HG03521 (cell line): Measurements from ENCODE around the gene ATP6V1F.

Experiments used
- ATAC-seq: cut with Tn5 transposase; IDR thresholded peaks from one replicate; pipeline ENCODE4 v1.9.1; 2021; ENCODE audit warnings: mild to moderate bottlenecking, moderate library complexity; ENCODE audit not compliant: unreplicated experiment

ATP6V1F gene, protein sequence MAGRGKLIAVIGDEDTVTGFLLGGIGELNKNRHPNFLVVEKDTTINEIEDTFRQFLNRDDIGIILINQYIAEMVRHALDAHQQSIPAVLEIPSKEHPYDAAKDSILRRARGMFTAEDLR

DNA sequence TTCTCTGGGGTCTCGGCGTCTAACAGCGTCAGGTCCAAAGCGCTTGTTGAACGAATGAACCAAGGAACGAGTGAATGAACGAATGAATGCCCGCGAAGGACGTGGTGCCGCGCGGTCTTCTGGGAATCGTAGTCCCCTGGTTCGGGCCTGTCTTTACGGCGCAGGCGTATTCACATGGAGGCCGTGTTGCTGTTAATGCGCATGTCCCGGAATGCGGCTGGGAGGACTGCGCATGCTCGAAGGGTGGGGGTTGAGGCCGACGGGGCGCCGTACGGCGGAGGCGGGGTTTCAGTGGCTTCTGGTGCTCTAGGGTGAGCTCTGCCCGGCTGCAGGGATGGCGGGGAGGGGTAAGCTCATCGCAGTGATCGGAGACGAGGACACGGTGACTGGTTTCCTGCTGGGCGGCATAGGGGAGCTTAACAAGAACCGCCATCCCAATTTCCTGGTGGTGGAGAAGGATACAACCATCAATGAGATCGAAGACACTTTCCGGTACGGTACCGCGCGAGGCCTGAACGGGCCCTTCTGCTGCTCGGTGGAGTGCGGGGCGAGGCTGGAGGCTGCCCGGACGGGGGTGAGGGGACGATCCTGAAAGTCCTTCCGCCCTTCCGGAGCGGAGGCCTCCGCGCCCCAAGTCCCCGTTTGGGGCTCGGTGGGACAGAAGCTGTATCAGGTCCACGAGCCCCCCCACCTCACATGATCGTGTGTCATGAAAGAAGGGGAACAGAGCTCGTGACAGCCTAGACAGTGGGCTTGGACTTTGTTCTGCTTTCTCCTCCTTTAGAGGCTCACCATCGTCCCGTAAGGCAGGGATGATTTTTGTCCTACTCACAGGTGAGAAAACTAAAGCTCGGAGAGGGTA, at the start of gene ATP6V1F:
TSS of gene ATP6V1F (plus strand) at position 286 of the 862 bp plus-strand sequence. CDS start at position 335, 49 bp downstream.
- ATAC-seq: peak; percentile 84

GRCh38 chr7:128814499-128814898, 48.2 kb upstream of the ATP6V1F start:
- no peak for ATAC-seq

GRCh38 chr7:128815289-128815942, 47.2 kb upstream of the ATP6V1F start:
- ATAC-seq: no peak

GRCh38 chr7:128818694-128819093, 44.0 kb upstream of the ATP6V1F start:
- ATAC-seq: no peak

- no peak for ATAC-seq
These were observed 40.9 kb upstream of the ATP6V1F start for GRCh38 chr7:128821724-128822123.

GRCh38 chr7:128826512-128826911, 36.1 kb upstream of the ATP6V1F start:
- ATAC-seq: no peak

GRCh38 chr7:128826916-128827247, 35.8 kb upstream of the ATP6V1F start:
- no peak for ATAC-seq

GRCh38 chr7:128827248-128827958, 35.3 kb upstream of the ATP6V1F start:
- no peak for ATAC-seq

- ATAC-seq: no peak
These were observed 34.5 kb upstream of the ATP6V1F start for GRCh38 chr7:128827971-128828711.

DNA sequence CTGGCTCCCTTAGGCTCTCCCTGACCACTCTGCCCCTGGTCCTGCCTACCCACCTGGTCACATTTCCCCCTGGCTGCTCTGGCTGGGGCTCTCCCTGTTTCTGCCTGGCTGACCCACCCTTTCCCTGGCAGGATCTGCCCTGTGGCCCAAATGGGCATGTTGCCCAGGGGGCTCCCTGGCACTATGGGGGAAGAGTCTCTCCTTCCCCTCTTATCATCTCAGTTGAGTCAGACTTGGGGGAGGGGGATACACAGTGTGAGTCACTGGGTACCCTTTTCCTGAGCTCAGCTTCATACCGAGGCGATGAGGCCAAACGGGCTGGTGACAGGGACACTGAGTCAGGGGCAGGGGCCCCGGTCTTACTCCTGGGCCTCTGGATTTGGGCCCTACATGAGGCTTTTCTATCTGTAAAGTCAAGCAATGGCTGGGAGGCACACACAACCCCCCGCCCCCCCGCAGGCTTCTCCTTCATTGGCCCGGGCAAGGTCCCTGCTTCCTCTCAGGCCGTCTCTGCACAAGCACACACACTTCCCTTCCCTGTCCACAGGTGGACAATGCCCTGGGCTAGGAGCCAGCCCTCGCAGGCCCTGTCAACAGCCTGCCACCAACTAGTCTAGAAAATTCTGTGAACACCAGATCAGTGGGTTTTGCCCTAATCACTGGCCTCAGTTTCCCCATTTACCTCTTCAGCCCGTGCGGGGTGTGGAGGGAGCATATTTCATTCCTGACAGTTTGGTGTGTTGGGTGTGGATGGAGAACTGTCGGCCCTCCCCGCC, 33.1 kb upstream of the ATP6V1F start:
- no peak for ATAC-seq

DNA sequence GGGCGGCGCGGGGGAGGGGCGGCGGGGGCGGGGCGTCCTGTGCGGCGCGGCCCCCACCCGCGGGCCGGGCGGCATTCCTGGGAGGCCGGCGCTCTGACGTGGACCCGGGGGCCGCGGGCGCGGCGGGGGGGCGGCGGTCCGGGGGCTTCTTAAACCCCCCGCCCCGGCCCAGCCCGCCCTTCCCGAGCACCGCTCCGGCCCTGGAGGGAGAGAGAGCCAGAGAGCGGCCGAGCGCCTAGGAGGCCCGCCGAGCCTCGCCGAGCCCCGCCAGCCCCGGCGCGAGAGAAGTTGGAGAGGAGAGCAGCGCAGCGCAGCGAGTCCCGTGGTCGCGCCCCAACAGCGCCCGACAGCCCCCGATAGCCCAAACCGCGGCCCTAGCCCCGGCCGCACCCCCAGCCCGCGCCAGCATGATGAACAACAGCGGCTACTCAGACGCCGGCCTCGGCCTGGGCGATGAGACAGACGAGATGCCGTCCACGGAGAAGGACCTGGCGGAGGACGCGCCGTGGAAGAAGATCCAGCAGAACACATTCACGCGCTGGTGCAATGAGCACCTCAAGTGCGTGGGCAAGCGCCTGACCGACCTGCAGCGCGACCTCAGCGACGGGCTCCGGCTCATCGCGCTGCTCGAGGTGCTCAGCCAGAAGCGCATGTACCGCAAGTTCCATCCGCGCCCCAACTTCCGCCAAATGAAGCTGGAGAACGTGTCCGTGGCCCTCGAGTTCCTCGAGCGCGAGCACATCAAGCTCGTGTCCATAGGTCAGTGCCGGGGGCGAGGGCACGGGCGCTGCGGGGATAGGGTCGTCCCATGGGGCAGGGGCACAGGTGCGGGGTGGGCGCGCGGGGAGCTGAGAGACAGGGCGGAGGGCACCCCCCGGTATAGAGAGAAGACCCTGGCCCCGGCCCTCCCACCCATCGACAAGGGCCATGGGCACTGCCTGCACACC, 32.2 kb upstream of the ATP6V1F start, which contains the start of gene FLNC:
TSS of gene FLNC (plus strand) at position 176 of the 947 bp plus-strand sequence. CDS start at position 408, 232 bp downstream.
- no peak for ATAC-seq

DNA sequence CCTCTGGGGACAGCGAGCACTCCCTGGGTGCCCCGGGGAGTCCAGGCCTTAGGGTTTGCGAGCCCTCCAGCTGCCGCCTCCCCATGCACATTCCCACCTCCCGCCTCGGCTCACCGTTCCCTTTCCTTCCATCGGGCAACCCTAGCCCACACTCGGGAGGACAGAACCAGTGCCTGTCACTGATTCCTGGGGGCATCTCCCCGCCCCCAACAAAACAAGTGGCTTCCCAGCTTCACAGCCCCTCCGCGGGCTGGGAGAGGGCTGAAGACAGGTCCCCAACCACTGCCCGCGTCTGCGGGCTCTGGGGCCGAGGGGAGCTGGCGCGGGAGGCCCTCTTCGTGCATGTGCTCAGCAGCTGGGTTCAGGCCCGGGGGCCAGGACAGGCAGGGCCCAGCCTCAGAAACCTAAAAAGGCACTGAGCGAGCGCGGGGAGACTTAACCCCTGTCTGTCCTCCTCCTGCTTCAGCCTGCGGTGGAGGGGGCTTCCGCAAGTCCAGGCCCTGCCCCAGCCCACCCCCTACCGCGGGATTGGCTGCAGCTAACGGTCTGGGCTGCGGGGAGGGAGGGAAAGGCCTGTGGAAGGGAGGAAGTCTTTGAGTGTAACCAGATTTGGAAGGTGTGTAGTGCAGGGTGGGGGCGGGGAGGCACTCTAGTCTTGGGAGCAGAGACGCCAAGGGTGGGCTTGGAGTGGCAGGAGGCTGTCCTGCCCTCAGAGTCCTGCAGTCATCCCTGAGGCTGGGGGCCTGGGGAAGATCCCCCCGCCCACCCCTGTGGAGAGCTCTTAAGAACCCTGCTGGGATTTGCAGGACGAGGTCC, 31.3 kb upstream of the ATP6V1F start:
- no peak for ATAC-seq

- no peak for ATAC-seq
These were observed 30.4 kb upstream of the ATP6V1F start for GRCh38 chr7:128831994-128832879.

DNA sequence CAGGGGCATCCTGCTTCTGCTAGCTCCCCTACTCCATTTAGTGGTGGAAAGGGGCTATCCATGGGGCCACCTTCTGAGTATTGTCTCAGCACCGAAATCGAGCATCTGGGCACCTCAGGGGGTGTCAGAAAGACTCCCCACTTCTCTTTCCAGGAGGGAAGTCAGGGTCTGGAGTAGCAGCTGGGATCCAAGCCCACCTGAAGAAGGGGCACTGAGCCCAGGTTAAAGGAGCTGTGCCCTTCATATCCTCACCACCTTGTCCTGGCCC, 29.8 kb upstream of the ATP6V1F start:
- ATAC-seq: no peak

GRCh38 chr7:128833148-128833945, 29.3 kb upstream of the ATP6V1F start:
- ATAC-seq: no peak

GRCh38 chr7:128833946-128834325, 28.7 kb upstream of the ATP6V1F start:
- ATAC-seq: no peak
